Panc1 (cell line): ENCODE data around the gene CCDC148. TPM values are rescaled to one million over a fixed set of nuclear protein-coding genes. Genes with fewer than 3 reads are reported as not detected.

ENCODE experiments used
- ATAC-seq: fragments of 200-7000 bp; cut with Tn5 transposase; 2 replicates; pipeline ENCODE4 v1.9.1; 2020; ENCODE audit warnings: mild to moderate bottlenecking, moderate library complexity
- BruUV-seq: library from RNA; stranded (reverse); fragments of 400-500 nt; replicated peaks from 2 replicates; lab custom pipeline; 2021; lab: Mats Ljungman, UMichigan
- CTCF ChIA-PET: fragments of 300-600 bp; sonication (Branson Sonifier 250); formaldehyde crosslinking; loops from one replicate; lab custom pipeline; 2022; ENCODE audit warnings: antibody characterized with exemption; lab: Charles Lee
- POLR2A ChIA-PET: fragments of 300-600 bp; sonication (Branson Sonifier 250); formaldehyde crosslinking; loops from one replicate; lab custom pipeline; 2022; ENCODE audit warnings: antibody characterized with exemption; lab: Charles Lee
- DNase-seq: peaks from one replicate; pipeline ENCODE4 v3.0.0-alpha.2; 2010; ENCODE audit warnings: low read depth, low spot score
- H3K27ac ChIP-seq: 2 replicates; pipeline ENCODE4 v1.5.1; 2011; ENCODE audit warnings: mild to moderate bottlenecking, low read length, inconsistent platforms
- H3K27me3 ChIP-seq: fragments of 200-500 bp; sonication (Bioruptor generic); 2 replicates; pipeline ENCODE4 v1.6.0; 2014; ENCODE audit warnings: low read length, inconsistent platforms; ENCODE audit not compliant: control insufficient read depth, insufficient read depth
- H3K36me3 ChIP-seq: fragments of 200-500 bp; sonication (Bioruptor generic); 2 replicates; pipeline ENCODE4 v1.5.1; 2014; ENCODE audit warnings: inconsistent platforms, mild to moderate bottlenecking, low read length, moderate library complexity; ENCODE audit not compliant: control insufficient read depth, insufficient read depth
- H3K4me1 ChIP-seq: 2 replicates; pipeline ENCODE4 v1.5.1; 2011; ENCODE audit warnings: inconsistent platforms, mild to moderate bottlenecking, low read length, moderate library complexity; ENCODE audit not compliant: control insufficient read depth, insufficient read depth
- H3K4me3 ChIP-seq, 2 experiments: 2 replicates each; pipeline ENCODE4 v1.5.1; 2011 to 2012; ENCODE audit warnings: low read depth in 2 of 2, low read length in 2 of 2, mild to moderate bottlenecking in 2 of 2, inconsistent platforms in 1 of 2, moderate library complexity in 1 of 2
- H3K9me3 ChIP-seq: fragments of 200-500 bp; sonication (Bioruptor generic); 2 replicates; pipeline ENCODE4 v1.5.1; 2014; ENCODE audit warnings: low read depth, mild to moderate bottlenecking, inconsistent platforms, low read length, moderate library complexity; ENCODE audit not compliant: control insufficient read depth, insufficient read depth
- CTCF ChIP-seq: fragments of 450-650 bp; IDR thresholded peaks from 2 replicates; pipeline ENCODE4 v1.5.1; 2017; ENCODE audit warnings: mild to moderate bottlenecking
- POLR2AphosphoS5 ChIP-seq: IDR thresholded peaks from 2 replicates; pipeline ENCODE4 v1.6.1; 2012; ENCODE audit warnings: mild to moderate bottlenecking, low read depth, low read length, moderate library complexity
- REST ChIP-seq, 2 experiments: IDR thresholded peaks; 2 replicates each; pipeline ENCODE4 v1.6.1; 2011 to 2012; ENCODE audit warnings: low read depth in 2 of 2, control low read depth in 1 of 2, low read length in 1 of 2, mild to moderate bottlenecking in 1 of 2, moderate library complexity in 1 of 2; ENCODE audit not compliant: insufficient read depth in 1 of 2
- SIN3A ChIP-seq: IDR thresholded peaks from 2 replicates; pipeline ENCODE4 v1.6.1; 2012; ENCODE audit warnings: low read depth, mild to moderate bottlenecking, low read length, moderate library complexity, borderline replicate concordance; ENCODE audit not compliant: insufficient read depth
- TCF7L2 ChIP-seq: IDR thresholded peaks from 2 replicates; pipeline ENCODE4 v1.6.1; 2011; ENCODE audit warnings: mild to moderate bottlenecking, low read depth, low read length, inconsistent platforms
- in situ Hi-C: cut with HindIII; loops from 2 replicates; pipeline ENCODE4 v1.10.0; 2016; ENCODE audit warnings: low sequenced_read_pairs, low pct_unique_long_range_greater_than_20kb
- intact Hi-C: fragments of 100-400 bp; cut with micrococcal nuclease; formaldehyde crosslinking; loops from one replicate; pipeline ENCODE4 v1.10.0; 2022; ENCODE audit not compliant: unreplicated experiment
- total RNA-seq: library from RNA; stranded (reverse); gene quantifications from one replicate; pipeline ENCODE4 v1.2.1, GENCODE V29; 2021; ENCODE audit not compliant: unreplicated experiment

Gene CCDC148
- total RNA-seq, 1 experiment from 2014 or later, result 0.92 TPM

- H3K27me3 ChIP-seq, result peaks cover under 1% of the 10 kb centered on the region; the same call in 1 of the 2 replicates
- no peaks in the 10 kb centered on the region for H3K9me3 ChIP-seq
- in situ Hi-C loops, result no loop called here
- no peak overlapping the region for H3K4me3 ChIP-seq
- ATAC-seq (no peak), DNase-seq (no peak)
- TF ChIP-seq POLR2AphosphoS5 (no peak), CTCF (no peak), TCF7L2 (no peak), REST (IDR thresholded peaks at IDR 0.05; ENCODE audit: insufficient read depth in 1 of 2, low read depth in 2 of 2, low read length in 1 of 2) (no peak)
- H3K36me3 ChIP-seq, result no peaks in the 10 kb centered on the region
- no TSS peak for BruUV-seq
- no peaks in the 10 kb centered on the region for H3K4me1 ChIP-seq
- intact Hi-C loops, result no loop called here
- CTCF ChIA-PET, result no interaction called here
- POLR2A ChIA-PET, result no interaction called here
- no peak overlapping the region for H3K27ac ChIP-seq
Observed at GRCh38 chr2:158297606-158298005, 158.9 kb downstream of the CCDC148 start.

GRCh38 chr2:158297120-158297519 lies 159.4 kb downstream of the CCDC148 start:
- ChIA-PET CTCF (no interaction called here), POLR2A (no interaction called here)
- no peak for DNase-seq
- intact Hi-C loops, result no loop called here
- BruUV-seq, result no TSS peak
- no peak overlapping the region for H3K27ac ChIP-seq
- no peak for TF ChIP-seq POLR2AphosphoS5
- TF ChIP-seq SIN3A, result no peak
- no peak for TF ChIP-seq CTCF
- TF ChIP-seq REST (IDR thresholded peaks at IDR 0.05; ENCODE audit: insufficient read depth in 1 of 2, low read depth in 2 of 2, low read length in 1 of 2), result no peak
- no peak for TF ChIP-seq TCF7L2
- H3K4me1 ChIP-seq, result no peaks in the 10 kb centered on the region
- in situ Hi-C loops, result no loop called here
- peaks cover 2% of the 10 kb centered on the region; the same call in 1 of the 2 replicates for H3K27me3 ChIP-seq
- H3K9me3 ChIP-seq, result no peaks in the 10 kb centered on the region
- H3K36me3 ChIP-seq, result no peaks in the 10 kb centered on the region
- no peak overlapping the region for H3K4me3 ChIP-seq
- no peak for ATAC-seq
